Tibial nerve (tissue), 4 donors: ENCODE data around the gene MPRIP. TPM values are rescaled to one million over a fixed set of nuclear protein-coding genes. Genes with fewer than 3 reads are reported as not detected.
"Not testable (repeated sequence)": the region's sequence is repeated elsewhere in the genome, so short reads cannot be mapped to it uniquely, and the experiment has no call there.

Experiments used
- DNase-seq, 2 donors: peaks; one replicate each; pipeline ENCODE4 v3.0.0-alpha.2; 2019; ENCODE audit warnings: low spot score in 2 of 2
- H3K27ac ChIP-seq, 4 donors: fragments of 200-600 bp; sonication (generic) in 3 of 4; one replicate each; pipeline ENCODE4 v1.5.1; 2017 to 2019; ENCODE audit warnings: mild to moderate bottlenecking in 1 of 4
- H3K27me3 ChIP-seq, 2 donors: fragments of 200-600 bp; sonication (generic) in 1 of 2; one replicate each; pipeline versions ENCODE4 v1.5.1 to v1.6.0; 2017 to 2019
- H3K36me3 ChIP-seq, 3 donors: fragments of 200-600 bp; sonication (generic); one replicate each; pipeline ENCODE4 v1.5.1; 2018 to 2019
- H3K4me1 ChIP-seq, 4 donors: fragments of 200-600 bp; sonication (generic) in 3 of 4; one replicate each; pipeline ENCODE4 v1.5.1; 2017 to 2019
- H3K4me3 ChIP-seq, 4 donors: fragments of 200-600 bp; sonication (generic) in 3 of 4; one replicate each; pipeline ENCODE4 v1.5.1; 2017 to 2019; ENCODE audit warnings: mild to moderate bottlenecking in 1 of 4, moderate library complexity in 1 of 4
- H3K9me3 ChIP-seq, 4 donors: fragments of 200-600 bp; sonication (generic) in 3 of 4; one replicate each; pipeline ENCODE4 v1.5.1; 2017 to 2019
- CTCF ChIP-seq, 5 experiments: fragments of 200-600 bp in 3 of 5; fragments of 450-650 bp in 2 of 5; sonication (generic) in 3 of 5; IDR thresholded peaks; one replicate each; pipeline ENCODE4 v1.5.1; 2016 to 2019; ENCODE audit warnings: antibody characterized with exemption in 5 of 5, mild to moderate bottlenecking in 3 of 5, moderate library complexity in 2 of 5
- EP300 ChIP-seq, 2 donors: sonication (generic); formaldehyde crosslinking; IDR thresholded peaks; one replicate each; pipeline ENCODE4 v1.6.1; 2017; ENCODE audit warnings: antibody characterized with exemption in 2 of 2, mild to moderate bottlenecking in 1 of 2
- POLR2A ChIP-seq, 2 donors: fragments of 450-650 bp; IDR thresholded peaks; one replicate each; pipeline ENCODE4 v1.6.1; 2017; ENCODE audit warnings: antibody characterized with exemption in 2 of 2, mild to moderate bottlenecking in 2 of 2, moderate library complexity in 2 of 2
- WGBS, 2 donors: methylation state at CpG; one replicate each; pipeline ENCODE4 v1.1.5; 2018; 5-methylcytosine and 5-hydroxymethylcytosine counted together
- total RNA-seq, 4 donors: library from RNA; depleted of rRNA; stranded (reverse); fragments of >200 nt; gene quantifications; one replicate each; pipeline ENCODE4 v1.1.0, GENCODE V29; 2016

The MPRIP gene
- total RNA-seq, 4 donors from 2014 or later: 216 to 291 (median 265) TPM

- Histone ChIP-seq H3K27me3 (no peaks in the 10 kb centered on the region), H3K4me3 (no peak overlapping the region), H3K9me3 (no peaks in the 10 kb centered on the region), H3K4me1 (peaks cover 0 to 14% (median 0%) of the 10 kb centered on the region in 4 donors), H3K36me3 (peaks cover 3 to 91% (median 27%) of the 10 kb centered on the region in 3 donors), H3K27ac (peak overlapping the region in 1 of 4 donors; percentile 34)
- WGBS, 2 donors: 71 to 74% methylated on average over 13 to 14 of the region's 15 CpGs
- TF ChIP-seq CTCF (IDR thresholded peaks at IDR 0.05): no peak
- TF ChIP-seq EP300 (IDR thresholded peaks at IDR 0.05): no peak
- no peak for TF ChIP-seq POLR2A (IDR thresholded peaks at IDR 0.05)
- DNase-seq: no peak
Measured at GRCh38 chr17:17181666-17182597, 139.7 kb downstream of the MPRIP start.

GRCh38 chr17:17182598-17183136 is 140.4 kb downstream of the MPRIP start:
- WGBS, 2 donors: 91 to 93% methylated on average over 5 of the region's 6 CpGs
- no peak for TF ChIP-seq CTCF (IDR thresholded peaks at IDR 0.05)
- TF ChIP-seq EP300 (IDR thresholded peaks at IDR 0.05): no peak
- TF ChIP-seq POLR2A (IDR thresholded peaks at IDR 0.05): no peak
- Histone ChIP-seq H3K4me3 (no peak overlapping the region), H3K36me3 (peaks cover 3 to 91% (median 20%) of the 10 kb centered on the region in 3 donors), H3K9me3 (no peaks in the 10 kb centered on the region), H3K4me1 (peaks cover 0 to 19% (median 0%) of the 10 kb centered on the region in 4 donors), H3K27me3 (no peaks in the 10 kb centered on the region), H3K27ac (peak overlapping the region in 1 of 4 donors; percentile 34)
- DNase-seq: no peak

GRCh38 chr17:17183744-17184143 is 141.5 kb downstream of the MPRIP start:
- H3K4me3 ChIP-seq: no peak overlapping the region
- H3K27ac ChIP-seq: no peak overlapping the region
- TF ChIP-seq CTCF (IDR thresholded peaks at IDR 0.05): no peak
- no peak for TF ChIP-seq POLR2A (IDR thresholded peaks at IDR 0.05)
- no peak for TF ChIP-seq EP300 (IDR thresholded peaks at IDR 0.05)
- H3K27me3 ChIP-seq: no peaks in the 10 kb centered on the region
- H3K36me3 ChIP-seq: peaks cover under 1 to 91% (median 16%) of the 10 kb centered on the region in 3 donors
- no peaks in the 10 kb centered on the region for H3K9me3 ChIP-seq
- WGBS, 2 donors: 90 to 98% methylated on average over 4 of the region's 4 CpGs
- H3K4me1 ChIP-seq: peaks cover 0 to 19% (median 0%) of the 10 kb centered on the region in 4 donors
- no peak for DNase-seq

- not testable (repeated sequence) for H3K27ac ChIP-seq, H3K9me3 ChIP-seq, DNase-seq, H3K27me3 ChIP-seq, H3K4me3 ChIP-seq
- peaks cover 0 to 18% (median 0%) of the 10 kb centered on the region in 4 donors for H3K4me1 ChIP-seq
- peaks cover 0 to 91% (median 12%) of the 10 kb centered on the region in 3 donors for H3K36me3 ChIP-seq
- 77 to 81% methylated on average over 13 of the region's 13 CpGs for WGBS, 2 donors
Measured at GRCh38 chr17:17184985-17185757, 142.9 kb downstream of the MPRIP start.

- DNase-seq: no peak
- Histone ChIP-seq H3K27me3 (no peaks in the 10 kb centered on the region), H3K9me3 (no peaks in the 10 kb centered on the region), H3K36me3 (peaks cover 0 to 90% (median 8%) of the 10 kb centered on the region in 3 donors), H3K4me1 (peaks cover 0 to 16% (median 0%) of the 10 kb centered on the region in 4 donors), H3K4me3 (no peak overlapping the region), H3K27ac (no peak overlapping the region)
- no peak for TF ChIP-seq POLR2A (IDR thresholded peaks at IDR 0.05)
- no peak for TF ChIP-seq EP300 (IDR thresholded peaks at IDR 0.05)
- no peak for TF ChIP-seq CTCF (IDR thresholded peaks at IDR 0.05)
- 38 to 43% methylated on average over 3 of the region's 3 CpGs for WGBS, 2 donors
Measured at GRCh38 chr17:17186051-17186450, 143.8 kb downstream of the MPRIP start.
